GM13976 (cell line): ENCODE results near the gene YWHAQ.
"Not testable (repeated sequence)": the region's sequence is repeated elsewhere in the genome, so short reads cannot be mapped to it uniquely, and the experiment has no call there.

Source experiments
- DNase-seq: peaks from one replicate; pipeline ENCODE4 v3.0.0; 2012; ENCODE audit warnings: low spot score
- CTCF ChIP-seq: IDR thresholded peaks from 2 replicates; pipeline ENCODE4 v1.5.1; 2012; ENCODE audit warnings: borderline replicate concordance, mild to moderate bottlenecking; ENCODE audit not compliant: insufficient read depth; ENCODE audit errors: extremely low read depth, missing control alignments, control extremely low read depth
- in situ Hi-C: fragments of 300-500 bp; cut with MboI; formaldehyde crosslinking; loops from one replicate; pipeline ENCODE4 v1.12.0; 2022; ENCODE audit warnings: low sequenced_read_pairs, mixed read lengths, inconsistent platforms; ENCODE audit not compliant: unreplicated experiment

YWHAQ gene

GRCh38 chr2:9596621-9597311, 34.0 kb downstream of the YWHAQ start:
- in situ Hi-C loops, result no loop called here
- no peak for TF ChIP-seq CTCF
- no peak for DNase-seq

- in situ Hi-C loops, result no loop called here
- no peak for DNase-seq
- TF ChIP-seq CTCF, result no peak
These were observed 35.1 kb downstream of the YWHAQ start for GRCh38 chr2:9595746-9596145.

- in situ Hi-C loops, DNase-seq: not testable (repeated sequence)
These were observed 35.5 kb downstream of the YWHAQ start for GRCh38 chr2:9595256-9595655.

GRCh38 chr2:9594366-9595054, 36.3 kb downstream of the YWHAQ start:
- in situ Hi-C loops, result no loop called here
- TF ChIP-seq CTCF, result no peak
- DNase-seq, result no peak

GRCh38 chr2:9593925-9594324, 36.9 kb downstream of the YWHAQ start:
- DNase-seq, result no peak
- TF ChIP-seq CTCF, result no peak
- in situ Hi-C loops, result no loop called here

GRCh38 chr2:9592699-9593098, 38.1 kb downstream of the YWHAQ start:
- DNase-seq, result no peak
- in situ Hi-C loops, result no loop called here
- no peak for TF ChIP-seq CTCF

GRCh38 chr2:9590641-9591040, 40.2 kb downstream of the YWHAQ start:
- in situ Hi-C loops, result no loop called here
- TF ChIP-seq CTCF, result no peak
- no peak for DNase-seq
